CD4-positive, alpha-beta T cell treated with Interleukin-21 for 1 hour (primary cell): Measurements from ENCODE around the gene RHCG.

Source experiments
- DNase-seq: peaks from one replicate; pipeline ENCODE4 v3.0.0-alpha.2; 2020

The RHCG gene

DNA sequence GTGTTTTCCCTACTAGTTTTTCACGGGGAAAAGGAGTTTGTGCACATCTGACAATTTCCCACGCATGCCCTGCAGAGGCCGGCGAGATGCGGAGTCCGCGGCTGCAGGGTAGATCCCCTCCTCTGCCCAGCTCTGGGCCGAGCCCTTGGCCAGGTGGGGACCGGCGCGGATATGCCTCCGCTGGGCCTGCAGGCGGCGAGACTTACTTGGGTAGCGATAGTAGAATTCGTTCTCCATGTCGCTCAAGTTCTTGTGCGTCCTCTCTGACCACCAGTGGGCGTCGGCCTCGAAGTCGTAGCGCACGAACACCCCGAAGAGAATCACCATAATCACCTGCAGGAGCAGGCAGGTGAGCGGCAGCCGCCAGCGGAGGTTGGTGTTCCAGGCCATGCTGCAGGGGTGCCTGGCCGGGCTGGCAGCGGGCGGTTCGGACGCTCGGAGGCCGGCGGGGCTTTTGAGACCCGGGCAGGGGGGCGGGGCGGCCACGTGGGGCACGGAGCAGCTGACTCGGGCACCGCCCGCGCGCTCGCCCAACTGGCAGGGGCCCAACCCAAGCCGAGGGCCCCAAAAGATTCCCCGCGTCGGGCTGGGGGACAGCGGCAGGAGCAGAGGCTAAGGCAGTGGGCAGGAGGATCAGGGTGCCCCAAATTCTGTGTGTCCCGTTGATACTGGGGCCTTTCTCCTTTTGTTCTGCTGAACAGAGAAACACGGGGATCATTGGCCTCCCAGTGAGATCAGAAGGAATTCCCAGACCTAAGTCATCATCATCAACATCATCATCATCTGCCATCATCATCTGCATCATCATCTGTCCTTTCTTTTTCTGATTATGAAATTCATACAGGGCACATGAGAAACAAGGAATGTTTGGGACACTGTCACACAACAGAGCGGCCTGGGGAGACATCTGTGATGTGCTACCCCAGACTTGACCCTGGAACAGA is at the start of gene RHCG:
Gene RHCG, minus strand, starts transcription at position 429 of the 944 bp plus-strand sequence. Its CDS starts 39 bp downstream, at position 390.
- no peak for DNase-seq

- no peak for DNase-seq
These were observed 47.0 kb upstream of the RHCG start for GRCh38 chr15:89543389-89543788.

- no peak for DNase-seq
These were observed 46.0 kb upstream of the RHCG start for GRCh38 chr15:89542369-89542768.

GRCh38 chr15:89539027-89539426 is 42.6 kb upstream of the RHCG start:
- DNase-seq, result no peak

GRCh38 chr15:89533861-89534544 is 37.6 kb upstream of the RHCG start:
- DNase-seq, result no peak

DNA sequence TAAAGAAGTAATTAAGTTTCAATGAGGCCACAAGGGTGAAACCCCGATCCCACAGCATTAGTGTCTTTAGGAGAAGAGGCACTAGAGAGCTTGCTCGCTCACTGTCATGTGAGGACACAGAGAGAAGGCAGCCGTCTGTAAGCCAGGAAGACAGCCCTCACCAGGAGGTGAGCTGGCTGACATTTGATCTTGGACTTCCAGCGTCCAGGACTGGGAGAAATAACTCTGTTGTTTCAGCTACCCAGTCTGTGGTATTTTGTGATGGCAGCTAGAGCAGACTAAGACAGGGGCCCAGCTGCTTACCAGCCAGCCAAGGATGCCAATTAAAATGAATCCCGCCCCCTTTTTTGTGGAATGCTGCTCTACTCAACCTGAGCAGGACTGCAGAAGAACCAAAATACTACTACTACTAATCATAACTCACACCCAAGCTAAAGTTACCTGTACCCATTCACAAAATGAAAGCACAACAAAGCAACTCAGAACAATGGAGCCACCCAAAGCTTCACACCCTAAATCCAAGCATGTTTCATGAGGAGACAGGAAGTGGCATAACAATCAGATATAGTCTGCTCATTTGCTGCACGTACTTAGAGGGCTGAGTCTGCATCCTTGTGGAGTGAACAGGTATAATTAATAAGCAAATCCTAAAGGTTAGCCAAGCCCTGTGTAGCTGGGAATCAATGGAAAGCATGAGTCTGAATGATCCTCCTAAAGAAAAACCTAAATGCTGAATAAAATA is 35.6 kb upstream of the RHCG start:
- DNase-seq, result no peak

GRCh38 chr15:89530976-89531375 is 34.6 kb upstream of the RHCG start:
- DNase-seq, result no peak

GRCh38 chr15:89528757-89529352 is 32.5 kb upstream of the RHCG start:
- no peak for DNase-seq

GRCh38 chr15:89526601-89527441 is 30.4 kb upstream of the RHCG start:
- no peak for DNase-seq

DNA sequence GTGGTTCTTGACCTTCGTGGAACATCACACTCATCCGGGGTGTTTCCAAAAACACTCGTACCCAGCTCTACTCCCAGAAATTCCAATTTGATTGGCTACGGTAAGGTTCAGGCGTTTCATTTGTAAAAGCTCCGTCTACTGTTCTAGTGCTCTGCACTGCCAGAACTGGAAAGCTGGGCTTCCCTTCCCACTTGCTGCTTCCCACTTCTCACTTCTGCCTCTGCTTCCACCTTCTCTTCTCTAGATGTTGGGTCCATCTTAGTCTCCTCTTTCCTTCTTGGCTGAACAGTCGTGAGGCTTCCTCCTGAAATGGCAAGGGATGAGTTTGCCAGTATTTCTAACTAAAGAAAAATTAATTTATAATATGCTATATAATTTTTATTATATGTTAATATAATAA is 29.8 kb upstream of the RHCG start:
- no peak for DNase-seq

DNA sequence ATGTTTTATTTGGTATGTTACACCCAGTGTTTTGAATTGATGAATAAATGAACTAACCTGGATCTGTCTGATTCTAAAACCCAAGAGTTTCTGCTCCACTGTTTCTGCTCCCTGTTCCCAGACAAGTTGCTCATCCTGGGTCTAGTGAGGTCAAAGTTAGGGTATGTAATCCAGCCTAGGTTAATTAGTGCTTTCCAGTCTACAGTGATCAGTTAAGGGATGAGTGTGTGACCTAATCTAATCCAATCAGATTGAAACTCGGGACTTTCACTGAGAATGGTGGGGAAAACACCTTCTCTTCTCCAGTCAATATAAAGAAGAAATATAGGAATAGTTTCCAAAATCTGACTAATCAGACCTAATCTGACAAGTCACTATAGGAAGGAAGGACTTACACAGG is 27.8 kb upstream of the RHCG start:
- no peak for DNase-seq

DNA sequence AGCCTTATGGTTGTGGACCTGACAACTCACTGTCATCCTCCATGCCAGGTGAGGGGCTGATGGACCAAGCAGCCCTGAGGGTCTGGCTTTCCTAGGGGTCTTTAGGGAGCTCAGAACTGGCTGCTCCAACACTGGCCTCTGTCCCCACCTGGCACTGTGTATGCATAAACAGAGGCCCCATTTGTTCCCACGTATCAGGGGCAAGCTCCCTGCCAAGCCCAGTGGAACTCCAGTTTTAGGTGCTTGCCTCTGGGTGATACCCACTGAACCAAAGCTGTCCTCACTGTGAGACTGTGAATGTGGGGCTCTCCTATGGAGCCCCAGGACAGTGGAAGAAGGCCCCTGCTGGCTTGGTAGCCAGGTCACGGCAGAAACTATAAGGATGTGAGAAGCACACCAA is 26.7 kb upstream of the RHCG start:
- DNase-seq, result no peak

GRCh38 chr15:89521605-89522004 is 25.2 kb upstream of the RHCG start:
- DNase-seq, result no peak

- DNase-seq, result no peak
These were observed 19.1 kb upstream of the RHCG start for GRCh38 chr15:89515477-89515876.

DNA sequence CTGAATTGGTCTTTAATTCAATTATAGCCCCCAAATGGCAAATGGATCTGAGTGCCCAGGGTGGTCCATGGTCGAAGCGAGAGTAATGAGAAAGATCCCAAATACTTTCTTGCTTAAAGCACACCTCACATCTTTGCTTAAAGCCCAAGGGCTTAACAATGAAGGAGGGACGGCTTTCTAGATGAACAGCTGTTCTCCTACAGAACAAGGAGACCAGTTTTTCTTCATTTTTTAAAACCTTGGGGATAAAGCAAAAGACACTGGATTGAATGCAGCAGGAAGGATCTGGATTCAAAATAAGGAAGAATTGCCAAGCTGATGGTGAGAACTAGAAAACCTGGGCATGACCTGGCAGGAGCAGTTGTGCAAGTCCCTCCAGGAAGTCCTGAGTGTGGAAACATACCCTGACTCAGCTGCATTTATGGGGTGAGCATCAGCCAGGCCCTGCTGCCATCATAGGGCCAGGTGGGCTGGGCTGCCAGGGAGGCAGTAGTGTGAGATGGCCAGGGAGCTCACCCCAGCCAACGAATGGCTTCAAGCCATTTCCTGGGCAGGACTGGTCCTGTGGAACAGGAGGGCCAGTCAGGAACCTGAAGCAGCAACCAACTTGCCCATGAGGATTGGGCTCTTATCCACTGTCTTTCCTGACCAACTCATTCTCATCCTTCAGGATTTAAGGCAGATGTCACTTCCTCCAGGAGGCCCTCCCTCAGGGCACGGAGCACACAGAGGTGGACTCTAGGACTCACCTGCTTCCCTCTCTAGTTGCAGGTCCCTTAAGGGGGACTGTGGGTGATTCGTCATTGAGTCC is 18.4 kb upstream of the RHCG start:
- DNase-seq, result no peak

DNA sequence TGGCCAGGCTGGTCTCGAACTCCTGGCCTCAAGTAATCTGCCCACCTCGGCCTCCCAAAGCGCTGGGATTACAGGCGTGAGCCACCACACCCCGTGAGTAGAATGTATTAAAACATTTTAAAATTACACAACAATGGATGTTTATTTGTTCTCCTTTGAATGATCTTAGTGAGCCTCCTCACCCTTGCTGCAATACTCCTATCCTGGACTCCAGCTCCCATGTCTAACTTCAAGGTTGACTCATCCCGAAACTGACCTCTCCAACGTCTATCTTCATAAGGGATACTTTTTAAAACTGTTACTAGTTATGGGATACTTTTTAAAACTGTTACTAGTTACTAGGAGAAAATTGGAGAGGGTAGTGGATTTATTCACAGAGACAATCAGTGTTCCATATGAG is 17.8 kb upstream of the RHCG start:
- no peak for DNase-seq

- DNase-seq, result no peak
These were observed 16.9 kb upstream of the RHCG start for GRCh38 chr15:89513284-89513683.

- DNase-seq, result no peak
These were observed 16.2 kb upstream of the RHCG start for GRCh38 chr15:89512631-89513030.

GRCh38 chr15:89506026-89506686 is 9.8 kb upstream of the RHCG start:
- DNase-seq, result no peak

DNA sequence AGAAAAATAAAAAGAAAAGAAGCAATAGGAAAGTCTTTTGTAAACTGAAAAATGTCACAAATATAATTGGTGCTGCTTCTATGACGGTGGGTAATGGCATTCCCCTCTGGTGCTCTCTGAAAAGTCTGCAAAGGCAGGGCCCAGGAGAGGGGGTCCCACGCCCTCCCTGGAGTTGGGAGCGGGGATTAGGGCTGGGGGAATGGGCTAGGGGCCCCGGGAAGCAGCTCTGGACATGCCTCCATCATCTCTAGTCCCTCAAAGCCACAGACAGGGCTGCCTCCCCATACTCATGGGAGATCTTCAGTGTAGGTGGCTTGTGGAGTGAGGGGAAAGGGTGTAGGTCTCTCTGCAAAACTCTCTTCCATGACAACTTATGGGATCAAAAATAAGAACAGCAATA is 7.8 kb upstream of the RHCG start:
- no peak for DNase-seq
